ENCODE measurements around the gene KCNE4.

DNA sequence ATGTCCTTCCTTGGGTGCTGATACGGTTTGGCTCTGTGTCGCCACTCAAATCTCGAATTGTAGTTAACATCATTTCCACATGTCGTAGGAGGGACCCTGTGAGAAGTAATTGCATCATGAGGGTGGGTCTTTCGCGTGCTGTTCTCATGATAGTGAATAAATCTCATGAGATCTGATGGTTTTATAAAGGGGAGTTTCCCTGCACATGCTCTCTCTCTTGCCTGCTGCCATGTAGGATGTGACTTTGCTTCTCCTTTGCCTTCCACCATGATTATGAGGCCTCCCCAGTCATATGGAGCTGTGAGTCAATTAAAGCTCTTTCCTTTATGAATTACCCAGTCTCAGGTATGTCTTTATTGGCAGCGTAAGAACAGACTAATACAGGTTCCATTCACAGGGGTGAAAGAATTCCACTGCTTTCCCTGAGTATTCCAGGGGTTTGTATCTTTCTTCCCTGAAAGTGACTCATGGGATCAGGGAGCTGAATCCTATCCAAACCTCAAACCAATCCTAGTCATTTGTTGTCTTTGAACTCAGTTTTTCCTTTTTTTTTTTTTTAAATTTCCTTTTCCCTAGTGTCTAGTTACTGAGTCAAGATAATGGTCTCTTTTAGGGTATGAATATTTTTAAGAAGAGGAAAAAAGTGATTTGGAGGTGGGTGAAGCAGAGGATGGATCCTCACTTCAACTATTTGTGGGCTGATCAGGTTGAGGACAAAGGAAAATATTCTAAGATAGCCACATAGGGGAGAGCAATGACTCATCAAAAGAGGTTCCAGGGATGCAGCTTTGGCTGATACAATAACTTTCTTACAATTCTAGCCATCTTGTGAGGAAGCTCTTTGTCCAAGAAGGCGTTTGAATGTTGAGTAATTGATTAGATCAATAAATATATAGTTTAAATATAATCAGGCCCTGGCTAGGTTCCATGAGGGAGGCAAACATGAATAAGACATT lies 19.5 kb upstream of the KCNE4 start:
- TF ChIP-seq CTCF (IDR thresholded peaks at IDR 0.05) = no peak
- no peak for TF ChIP-seq EP300 (IDR thresholded peaks at IDR 0.05)
- TF ChIP-seq POLR2A (IDR thresholded peaks at IDR 0.05) = no peak
